Right lobe of liver (tissue), 4 donors: ENCODE results near the gene DLL4.

Experiments used
- CTCF ChIP-seq, 4 donors: fragments of 200-600 bp in 3 of 4; fragments of 450-650 bp in 1 of 4; IDR thresholded peaks; one replicate each; pipeline versions ENCODE4 v1.5.1 to v1.8.0; 2016 to 2022; ENCODE audit warnings: antibody characterized with exemption in 4 of 4, mild to moderate bottlenecking in 2 of 4
- POLR2A ChIP-seq: fragments of 450-650 bp; IDR thresholded peaks from one replicate; pipeline ENCODE4 v1.6.1; 2017; ENCODE audit warnings: antibody characterized with exemption, mild to moderate bottlenecking
- donor health status: DM: no; HTN: no; CAD: no.
- donor health status: DM: no; HTN: no; CAD: no.
- donor health status: DM: no; HTN: yes; CAD: no.

- no peak for TF ChIP-seq CTCF (IDR thresholded peaks at IDR 0.05)
- TF ChIP-seq POLR2A = no peak
Observed at GRCh38 chr15:40963201-40963600, 34.1 kb downstream of the DLL4 start.
